Medulla oblongata (tissue), 1 donor: ENCODE measurements around the gene NIPAL1.

Experiments
- DNase-seq: peaks from one replicate; pipeline ENCODE4 v3.0.0-alpha.2; 2015; ENCODE audit errors: extremely low spot score

Gene NIPAL1

DNA sequence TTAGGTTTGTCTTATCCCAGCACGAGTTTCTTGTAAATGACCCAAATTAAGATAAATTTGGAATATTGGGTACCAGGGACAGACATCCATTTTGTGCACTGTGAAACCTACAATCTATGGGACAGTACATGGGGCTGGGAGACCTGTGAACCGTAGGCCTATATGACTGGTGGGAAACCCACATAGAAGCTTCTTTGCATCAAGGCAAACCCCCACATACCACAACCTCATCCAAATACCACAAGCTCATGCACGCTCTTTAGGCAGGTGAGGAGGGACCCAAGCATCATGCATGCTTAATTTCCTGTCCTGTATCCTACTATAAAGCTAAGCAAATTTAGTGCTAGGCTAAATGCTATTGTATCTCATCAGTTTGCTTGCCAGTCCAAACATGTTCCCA is 47.8 kb downstream of the NIPAL1 start:
- DNase-seq: no peak

GRCh38 chr4:48065587-48066052 is 49.0 kb downstream of the NIPAL1 start:
- no peak for DNase-seq

DNA sequence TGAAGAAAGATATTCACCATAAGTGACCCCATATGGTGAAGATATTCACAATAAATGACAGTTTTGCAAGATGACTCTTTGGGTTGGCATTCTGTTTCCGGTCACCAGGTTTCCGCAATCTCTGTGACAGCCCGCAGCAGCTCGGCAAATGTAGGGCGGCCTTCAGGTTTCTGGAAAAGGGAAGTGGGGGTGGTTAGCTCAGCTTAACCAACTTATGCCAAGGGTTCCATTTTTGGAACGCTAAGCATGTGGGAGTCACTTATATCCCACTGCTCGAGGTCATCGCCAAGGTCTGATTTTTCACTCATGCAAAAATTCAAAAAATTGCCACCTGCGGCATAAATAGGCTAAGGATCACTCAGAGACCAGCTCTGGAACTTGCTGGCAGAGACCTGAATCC is 51.0 kb downstream of the NIPAL1 start:
- no peak for DNase-seq

DNA sequence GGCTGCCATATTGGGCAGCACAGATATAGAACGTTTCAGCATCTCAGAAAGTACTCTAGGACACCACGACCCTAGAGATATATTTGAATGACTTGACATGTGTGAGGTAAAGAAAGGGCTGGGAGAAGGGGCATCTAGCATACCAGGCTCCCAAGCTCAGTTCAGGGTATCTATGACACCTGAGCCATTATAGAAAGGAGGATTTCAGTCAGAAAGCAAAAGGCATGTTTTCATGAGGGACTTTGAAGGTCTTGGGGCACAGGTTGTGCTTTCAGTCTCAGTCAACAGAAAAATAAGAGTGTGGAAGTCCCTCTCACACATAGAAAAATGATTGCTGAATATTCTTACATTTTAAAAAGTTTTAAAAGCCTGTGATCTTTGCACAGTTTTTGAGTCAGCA is 51.6 kb downstream of the NIPAL1 start:
- no peak for DNase-seq

GRCh38 chr4:48069026-48069425 is 52.5 kb downstream of the NIPAL1 start:
- DNase-seq: no peak

GRCh38 chr4:48071191-48071590 is 54.6 kb downstream of the NIPAL1 start:
- DNase-seq: no peak

DNA sequence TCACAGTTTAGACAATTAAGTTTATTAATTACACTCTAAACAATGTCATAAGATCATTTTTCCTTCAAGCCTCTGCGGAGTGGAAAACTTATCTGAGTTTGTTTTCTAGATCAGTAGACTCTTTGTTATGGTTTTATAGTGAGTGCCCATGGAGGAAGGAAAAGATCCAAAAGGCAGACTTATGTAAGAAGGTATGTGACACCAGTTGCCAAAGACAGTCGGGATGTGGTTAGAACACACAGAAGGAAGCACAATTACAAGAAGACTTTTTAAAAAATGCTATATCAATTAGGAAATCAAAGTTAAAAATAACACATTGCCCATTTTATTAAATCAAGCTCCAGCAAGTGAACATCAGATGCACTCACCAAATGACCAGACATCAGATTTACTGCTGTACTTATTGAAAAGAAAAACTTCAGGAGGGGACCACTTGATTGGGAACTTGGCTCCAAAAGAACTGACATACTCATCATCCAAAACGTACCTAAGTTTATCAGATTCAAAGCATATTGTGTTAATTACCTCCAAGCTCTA is 57.1 kb downstream of the NIPAL1 start:
- DNase-seq: no peak

GRCh38 chr4:48074657-48075056 is 58.1 kb downstream of the NIPAL1 start:
- DNase-seq: no peak

DNA sequence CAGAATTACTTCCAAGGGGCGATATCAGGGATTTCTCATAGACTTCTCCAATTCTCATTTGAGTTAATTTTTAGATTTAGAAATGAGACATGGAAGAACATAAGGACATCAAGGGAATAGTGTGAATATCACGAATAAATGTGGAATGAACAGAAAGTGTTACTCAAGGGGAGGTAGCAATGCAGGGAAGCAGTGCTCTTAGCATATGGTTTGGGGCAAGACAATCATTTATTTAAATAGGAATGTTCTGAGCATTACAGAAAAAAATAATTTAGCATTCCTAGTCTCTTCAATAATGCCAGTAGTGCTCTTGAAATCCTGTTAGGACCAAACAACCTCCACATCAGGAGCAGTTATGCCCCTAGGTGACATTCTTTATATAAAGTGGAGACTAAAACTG is 61.9 kb downstream of the NIPAL1 start:
- DNase-seq: no peak

GRCh38 chr4:48078862-48079655 is 62.5 kb downstream of the NIPAL1 start:
- DNase-seq: no peak

DNA sequence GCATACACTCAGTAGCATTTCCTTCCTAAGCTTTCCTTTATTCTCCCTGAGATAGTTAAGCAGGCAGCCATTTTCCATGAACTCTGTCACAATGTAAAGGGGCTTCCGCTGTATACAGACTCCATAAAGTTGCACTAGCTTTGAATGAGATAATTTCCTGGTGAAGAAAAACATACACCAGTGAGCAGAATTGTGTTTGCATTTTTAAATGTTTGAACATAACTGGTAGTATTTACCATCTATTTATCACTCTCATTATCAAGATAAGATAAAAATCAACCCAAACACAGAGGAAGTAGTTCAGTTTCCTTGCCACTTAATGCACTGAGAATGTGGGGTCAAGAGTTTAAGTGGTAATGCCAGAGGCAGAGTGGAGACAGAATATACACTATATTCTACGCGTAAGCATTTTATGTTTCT is 63.4 kb downstream of the NIPAL1 start:
- DNase-seq: no peak

DNA sequence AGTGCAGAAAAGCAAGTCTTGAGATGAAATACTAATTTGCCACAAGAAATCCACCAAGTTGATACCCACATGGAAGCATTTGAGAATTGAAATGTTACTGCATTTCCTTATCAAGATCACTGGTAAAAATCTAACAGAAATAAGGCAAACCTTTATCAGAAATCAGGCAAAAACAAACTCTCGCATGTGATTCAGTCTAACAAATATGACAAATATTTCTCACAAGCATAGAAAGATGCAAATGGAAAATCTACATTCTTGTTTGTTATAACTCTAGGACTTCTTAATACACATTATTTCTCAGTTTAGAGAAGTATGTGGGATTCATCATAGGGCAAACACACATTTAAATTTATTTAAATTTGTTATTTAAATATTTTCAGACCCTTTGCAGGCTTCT is 64.6 kb downstream of the NIPAL1 start:
- no peak for DNase-seq

DNA sequence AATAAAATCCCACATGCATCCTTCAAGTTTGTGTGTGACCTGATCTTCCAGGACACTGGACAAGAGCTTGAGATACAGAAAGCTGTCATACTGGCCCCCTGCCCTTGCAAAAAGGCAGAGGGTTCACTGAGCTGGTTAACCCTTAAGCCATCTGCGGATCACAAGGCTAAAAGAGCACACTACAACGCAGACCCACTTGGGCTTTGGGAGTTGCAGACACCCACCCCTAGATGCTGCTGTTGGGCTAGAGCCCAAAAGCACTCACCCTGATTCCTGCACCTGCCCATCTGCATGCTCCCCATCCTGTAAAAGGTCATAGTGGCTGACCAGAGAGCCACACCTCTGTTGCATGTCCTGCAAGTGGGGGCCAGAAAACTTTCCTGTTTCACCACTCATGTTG is 66.4 kb downstream of the NIPAL1 start:
- no peak for DNase-seq

DNA sequence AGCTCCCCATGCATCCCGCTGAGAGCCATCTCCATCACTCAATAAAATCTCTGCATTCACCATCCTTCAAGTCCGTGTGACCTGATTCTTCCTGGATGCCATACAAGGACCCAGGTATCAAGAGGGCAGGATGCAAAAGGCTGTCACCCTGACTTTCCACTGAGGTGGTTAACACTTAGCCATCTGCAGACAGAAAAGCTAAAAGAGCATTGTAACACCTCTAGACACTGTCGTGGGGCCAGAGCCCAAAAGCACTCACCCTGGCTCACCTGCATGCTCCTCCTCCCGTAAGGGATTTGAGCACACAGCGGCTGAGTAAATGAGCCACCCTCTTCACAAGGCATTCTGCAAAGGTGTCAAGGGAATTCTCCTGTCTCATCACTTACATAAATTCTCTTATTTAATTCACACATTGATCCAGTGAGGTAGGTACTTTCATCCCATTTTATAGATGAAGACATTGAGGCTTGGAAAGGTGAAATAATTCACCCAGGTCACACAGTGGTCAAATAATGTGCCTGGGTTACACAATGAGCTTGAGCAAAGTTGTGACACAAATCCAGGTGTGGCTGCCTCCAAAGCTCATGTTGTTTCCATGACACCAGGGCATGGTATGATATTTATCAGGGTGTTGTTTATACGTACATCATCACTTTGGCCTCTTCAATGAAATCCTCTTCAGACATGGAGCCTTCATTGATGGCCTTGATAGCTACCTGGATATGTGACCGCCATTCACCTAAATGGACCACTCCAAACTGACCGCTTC is 69.4 kb downstream of the NIPAL1 start:
- no peak for DNase-seq
